GM12878 (cell line): ENCODE measurements around the gene ABL1. TPM values are rescaled to one million over a fixed set of nuclear protein-coding genes. Genes with fewer than 3 reads are reported as not detected.

Source experiments
- ATAC-seq: fragments of 200-7000 bp; cut with Tn5 transposase; 3 replicates; pipeline ENCODE4 v1.9.1; 2020; ENCODE audit warnings: mild to moderate bottlenecking, moderate library complexity
- BruUV-seq: library from RNA; stranded (reverse); fragments of 400-500 nt; replicated peaks from 2 replicates; lab custom pipeline; 2021; lab: Mats Ljungman, UMichigan
- CTCF ChIA-PET: fragments of 300-600 bp; sonication (Branson Sonifier 250); formaldehyde crosslinking; extraction: SDS; loops from one replicate; lab custom pipeline; 2021; ENCODE audit warnings: inconsistent platforms; lab: Yijun Ruan, JAX
- POLR2A ChIA-PET: fragments of 350-600 bp; formaldehyde crosslinking; extraction: SDS; loops from one replicate; lab custom pipeline; 2021; ENCODE audit warnings: inconsistent platforms; lab: Charles Lee
- RAD21 ChIA-PET: fragments of 300-600 bp; sonication (Branson Sonifier 250); formaldehyde crosslinking; loops from one replicate; lab custom pipeline; 2023; ENCODE audit warnings: antibody characterized with exemption; ENCODE audit not compliant: unreplicated experiment; lab: Charles Lee
- SMC1A ChIA-PET: fragments of 300-600 bp; sonication (Branson Sonifier 250); formaldehyde crosslinking; loops from one replicate; lab custom pipeline; 2023; ENCODE audit not compliant: unreplicated experiment, uncharacterized antibody; lab: Charles Lee
- DNase-seq: peaks from one replicate; pipeline ENCODE4 v3.0.0-alpha.2; 2011; ENCODE audit warnings: low read depth, low spot score
- FAIRE-seq: peaks from 3 replicates; lab custom pipeline; 2011; peaks lifted over from hg19 to GRCh38; lab: Jason Lieb, UNC
- H2AFZ ChIP-seq: 2 replicates; pipeline ENCODE4 v1.6.0; 2011; ENCODE audit warnings: low read depth, low read length, control low read depth; ENCODE audit not compliant: control insufficient read depth
- H3K27ac ChIP-seq: 2 replicates; pipeline ENCODE4 v1.5.1; 2011; ENCODE audit warnings: control low read depth; ENCODE audit not compliant: control insufficient read depth, insufficient read depth
- H3K27me3 ChIP-seq, 2 experiments: replicated peaks in 1 of 2; 2 replicates each; pipeline versions ENCODE4 v1.6.0 to v1.6.1; 2011; ENCODE audit warnings: low read length in 1 of 2; ENCODE audit not compliant: control insufficient read depth in 2 of 2, insufficient read depth in 2 of 2
- H3K36me3 ChIP-seq, 2 experiments: 2 replicates each; pipeline ENCODE4 v1.5.1; 2011; ENCODE audit warnings: low read length in 1 of 2; ENCODE audit not compliant: control insufficient read depth in 2 of 2, insufficient read depth in 2 of 2
- H3K4me1 ChIP-seq: 2 replicates; pipeline ENCODE4 v1.6.1; 2011; ENCODE audit warnings: mild to moderate bottlenecking, low read length, moderate library complexity, mixed read lengths; ENCODE audit not compliant: control insufficient read depth, insufficient read depth
- H3K4me2 ChIP-seq: 2 replicates; pipeline ENCODE4 v1.6.0; 2011; ENCODE audit warnings: control low read depth; ENCODE audit not compliant: control insufficient read depth, insufficient read depth
- H3K4me3 ChIP-seq: fragments of 200-600 bp; sonication (generic); 2 replicates; pipeline ENCODE4 v1.5.1; 2016
- H3K79me2 ChIP-seq: 2 replicates; pipeline ENCODE4 v1.6.0; 2011; ENCODE audit warnings: low read length; ENCODE audit not compliant: control insufficient read depth, insufficient read depth
- H3K9ac ChIP-seq: 2 replicates; pipeline ENCODE4 v1.8.0; 2011; ENCODE audit warnings: low read length, control low read depth, mixed read lengths; ENCODE audit not compliant: control insufficient read depth, insufficient read depth
- H3K9me3 ChIP-seq: replicated peaks from 3 replicates; pipeline ENCODE4 v1.5.1; 2011; ENCODE audit warnings: mild to moderate bottlenecking, low read length; ENCODE audit not compliant: control insufficient read depth, insufficient read depth
- H4K20me1 ChIP-seq: 2 replicates; pipeline ENCODE4 v1.6.0; 2011; ENCODE audit not compliant: control insufficient read depth, insufficient read depth
- BMI1 ChIP-seq: fragments of 450-650 bp; IDR thresholded peaks from 2 replicates; pipeline ENCODE4 v1.6.1; 2016; ENCODE audit warnings: mild to moderate bottlenecking, moderate library complexity, borderline replicate concordance
- ESRRA ChIP-seq: IDR thresholded peaks from 2 replicates; pipeline ENCODE4 v1.6.1; 2012; ENCODE audit warnings: mild to moderate bottlenecking, low read length, improper control_type of control experiment
- HDAC6 ChIP-seq: fragments of 200-600 bp; sonication (generic); IDR thresholded peaks from one replicate; pipeline ENCODE4 v1.8.0; 2017; ENCODE audit warnings: antibody characterized with exemption; ENCODE audit not compliant: unreplicated experiment
- LARP7 ChIP-seq: fragments of 450-650 bp; IDR thresholded peaks from 2 replicates; pipeline ENCODE4 v1.6.1; 2017; ENCODE audit warnings: mild to moderate bottlenecking
- NRF1 ChIP-seq: conservative IDR thresholded peaks from 2 replicates; pipeline ENCODE4 v1.6.1; 2011; ENCODE audit warnings: mild to moderate bottlenecking, low read depth, low read length, improper control_type of control experiment
- RB1 ChIP-seq: fragments of 450-650 bp; formaldehyde crosslinking; IDR thresholded peaks from 2 replicates; pipeline ENCODE4 v1.6.1; 2017; ENCODE audit warnings: mild to moderate bottlenecking, borderline replicate concordance
- RCOR1 ChIP-seq: conservative IDR thresholded peaks from 2 replicates; pipeline ENCODE4 v1.6.1; 2012; ENCODE audit warnings: low read depth, low read length, improper control_type of control experiment
- SIN3A ChIP-seq: IDR thresholded peaks from 2 replicates; pipeline ENCODE4 v1.6.1; 2012; ENCODE audit warnings: low read depth, low read length, improper control_type of control experiment
- SUZ12 ChIP-seq: fragments of 200-600 bp; sonication (generic); IDR thresholded peaks from one replicate; pipeline ENCODE4 v1.6.1; 2018; ENCODE audit warnings: antibody characterized with exemption, mild to moderate bottlenecking; ENCODE audit not compliant: unreplicated experiment
- YBX1 ChIP-seq: fragments of 450-650 bp; IDR thresholded peaks from 2 replicates; pipeline ENCODE4 v1.6.1; 2016; ENCODE audit warnings: antibody characterized with exemption
- ZNF24 ChIP-seq: fragments of 450-650 bp; IDR thresholded peaks from 2 replicates; pipeline ENCODE4 v1.6.1; 2017; ENCODE audit warnings: antibody characterized with exemption, mild to moderate bottlenecking
- WGBS: methylation state at CpG from one replicate; pipeline ENCODE4 v1.1.6; 2016; ENCODE audit warnings: low lambda C conversion rate; ENCODE audit not compliant: insufficient replicate concordance, insufficient coverage; ENCODE audit errors: missing lambda C conversion rate; 5-methylcytosine and 5-hydroxymethylcytosine counted together
- in situ Hi-C: fragments of 300-500 bp; cut with MboI; formaldehyde crosslinking; loops from 9 replicates; pipeline ENCODE4 v1.14.3; 2018; ENCODE audit warnings: mixed read lengths
- intact Hi-C: fragments of 100-400 bp; cut with micrococcal nuclease; formaldehyde crosslinking; loops from one replicate; pipeline ENCODE4 v1.14.2; 2022; ENCODE audit not compliant: unreplicated experiment
- polyA plus RNA-seq, 11 experiments: library from polyadenylated mRNA; depleted of rRNA in 4 of 11; unstranded in 6 of 11; stranded (reverse) in 5 of 11; fragments of >200 nt; fragmentation: Nextera tagmentation in 4 of 11; fragmentation: Illumina TruSeq in 1 of 11; extraction: Ambion mirVana in 4 of 11; extraction: Trizol in 1 of 11; gene quantifications; 1 replicate in 1 of 11; 2 replicates in 10 of 11; pipeline versions ENCODE4 v1.2.1 to v1.2.3, GENCODE V29; 2011 to 2016; ENCODE audit warnings: inconsistent platforms in 2 of 11, missing spikeins in 2 of 11, low read depth in 1 of 11
- total RNA-seq, 4 experiments: library from RNA; depleted of rRNA in 3 of 4; stranded (reverse); fragments of >200 nt in 3 of 4; fragmentation: Illumina TruSeq in 1 of 4; extraction: Trizol in 1 of 4; gene quantifications; 2 replicates each; pipeline versions ENCODE4 v1.2.1 to v1.2.3, GENCODE V29; 2013 to 2021
- TF ChIP-seq, protein P1 (sequence below): IDR thresholded peaks from 2 replicates; pipeline ENCODE4 v1.6.1; 2011; ENCODE audit warnings: low read depth, low read length, improper control_type of control experiment, borderline replicate concordance
- TF ChIP-seq, protein P2 (sequence below): fragments of 450-650 bp; IDR thresholded peaks from 2 replicates; pipeline ENCODE4 v1.6.1; 2017; ENCODE audit warnings: mild to moderate bottlenecking, low read depth, inconsistent platforms; ENCODE audit not compliant: poor library complexity, severe bottlenecking

ABL1 gene
- total and polyA plus RNA-seq, 10 of the 15 experiments (the other 5 are each of a cell fraction or from before 2014, with no cell fraction given), result 0.79 to 51.5 (median 16.3) TPM

DNA sequence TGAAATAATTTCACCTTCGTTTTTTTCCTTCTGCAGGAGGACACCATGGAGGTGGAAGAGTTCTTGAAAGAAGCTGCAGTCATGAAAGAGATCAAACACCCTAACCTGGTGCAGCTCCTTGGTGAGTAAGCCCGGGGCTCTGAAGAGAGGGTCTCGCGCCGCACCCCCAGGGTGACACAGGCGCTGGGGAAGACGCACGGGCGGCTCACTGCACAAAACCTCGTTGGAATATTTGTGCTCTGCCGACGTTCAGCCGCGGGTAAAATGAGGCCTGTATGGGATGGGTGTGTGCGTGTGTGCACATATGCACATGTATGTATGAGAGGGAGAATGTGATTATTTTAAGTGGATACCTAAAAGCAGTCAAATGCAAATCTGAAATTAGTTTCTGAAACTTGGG is 37.0 kb downstream of the ABL1 start:
- Histone ChIP-seq H3K4me1 (peaks cover 25% of the 10 kb centered on the region), H3K27me3 (no peaks in the 10 kb centered on the region), H3K79me2 (no peaks in the 10 kb centered on the region), H3K9ac (no peak overlapping the region), H4K20me1 (peaks cover 7% of the 10 kb centered on the region; the same call in 1 of the 2 replicates), H3K36me3 (peaks cover 18 to 26% of the 10 kb centered on the region in 2 experiments), H3K4me2 (no peak overlapping the region), H3K4me3 (no peak overlapping the region), H3K27ac (no peak overlapping the region), H2AFZ (no peak overlapping the region), H3K9me3 (no peaks in the 10 kb centered on the region)
- WGBS, result 95% methylated on average over 15 of the region's 15 CpGs
- RAD21 ChIA-PET, result interaction anchor here (2.7 to 3.4 kb wide), 2 partner anchors 55 to 174 kb away, joined by 29 to 33 read pairs; no protein-coding TSS in a partner anchor
- TF ChIP-seq, protein P1, sequence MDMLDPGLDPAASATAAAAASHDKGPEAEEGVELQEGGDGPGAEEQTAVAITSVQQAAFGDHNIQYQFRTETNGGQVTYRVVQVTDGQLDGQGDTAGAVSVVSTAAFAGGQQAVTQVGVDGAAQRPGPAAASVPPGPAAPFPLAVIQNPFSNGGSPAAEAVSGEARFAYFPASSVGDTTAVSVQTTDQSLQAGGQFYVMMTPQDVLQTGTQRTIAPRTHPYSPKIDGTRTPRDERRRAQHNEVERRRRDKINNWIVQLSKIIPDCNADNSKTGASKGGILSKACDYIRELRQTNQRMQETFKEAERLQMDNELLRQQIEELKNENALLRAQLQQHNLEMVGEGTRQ, result no peak
- no peak for TF ChIP-seq RCOR1
- TF ChIP-seq SIN3A, result no peak
- no peak for TF ChIP-seq YBX1
- no peak for TF ChIP-seq ESRRA
- no peak for TF ChIP-seq SUZ12
- TF ChIP-seq HDAC6, result no peak
- no peak for TF ChIP-seq NRF1
- no peak for TF ChIP-seq ZNF24
- no peak for TF ChIP-seq LARP7
- no peak for TF ChIP-seq RB1
- TF ChIP-seq, protein P2, sequence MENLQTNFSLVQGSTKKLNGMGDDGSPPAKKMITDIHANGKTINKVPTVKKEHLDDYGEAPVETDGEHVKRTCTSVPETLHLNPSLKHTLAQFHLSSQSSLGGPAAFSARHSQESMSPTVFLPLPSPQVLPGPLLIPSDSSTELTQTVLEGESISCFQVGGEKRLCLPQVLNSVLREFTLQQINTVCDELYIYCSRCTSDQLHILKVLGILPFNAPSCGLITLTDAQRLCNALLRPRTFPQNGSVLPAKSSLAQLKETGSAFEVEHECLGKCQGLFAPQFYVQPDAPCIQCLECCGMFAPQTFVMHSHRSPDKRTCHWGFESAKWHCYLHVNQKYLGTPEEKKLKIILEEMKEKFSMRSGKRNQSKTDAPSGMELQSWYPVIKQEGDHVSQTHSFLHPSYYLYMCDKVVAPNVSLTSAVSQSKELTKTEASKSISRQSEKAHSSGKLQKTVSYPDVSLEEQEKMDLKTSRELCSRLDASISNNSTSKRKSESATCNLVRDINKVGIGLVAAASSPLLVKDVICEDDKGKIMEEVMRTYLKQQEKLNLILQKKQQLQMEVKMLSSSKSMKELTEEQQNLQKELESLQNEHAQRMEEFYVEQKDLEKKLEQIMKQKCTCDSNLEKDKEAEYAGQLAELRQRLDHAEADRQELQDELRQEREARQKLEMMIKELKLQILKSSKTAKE, result no peak
- no peak for TF ChIP-seq BMI1
- POLR2A ChIA-PET, result interaction anchor here (0.5 kb wide), 1 partner anchor 826 kb away, joined by 10 read pairs; no protein-coding TSS in a partner anchor
- intact Hi-C loops, result no loop called here
- in situ Hi-C loops, result loop anchor here (5.0 kb wide), 1 partner anchor 170 kb away; no protein-coding TSS in a partner anchor
- SMC1A ChIA-PET, result interaction anchor here (0.9 to 3.7 kb wide), 5 partner anchors 56 to 170 kb away, joined by 3 to 20 read pairs (median 4); no protein-coding TSS in a partner anchor
- no TSS peak for BruUV-seq
- CTCF ChIA-PET, result interaction anchor here (0.7 to 7.0 kb wide), 4 partner anchors 62 to 171 kb away, joined by 3 to 89 read pairs (median 18); no protein-coding TSS in a partner anchor
- ATAC-seq (no peak), FAIRE-seq (no peak), DNase-seq (no peak)
